Measurements from ENCODE around the gene MEDAG.

The MEDAG gene

DNA sequence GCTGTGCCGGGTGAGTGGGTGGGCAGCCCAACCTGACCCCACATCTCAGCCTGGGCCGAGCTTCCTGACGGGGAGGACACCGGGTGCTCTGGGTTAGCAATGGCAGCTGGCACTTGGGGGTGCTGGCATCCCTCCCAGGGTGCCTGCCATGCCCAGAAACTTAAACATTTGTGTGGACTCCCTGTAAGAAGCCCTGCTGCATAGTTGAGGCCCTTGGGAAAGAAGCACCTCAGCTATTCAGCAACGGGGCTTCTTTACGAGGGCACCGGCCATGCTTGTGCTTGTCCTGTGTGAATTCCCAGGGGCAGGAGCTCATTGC lies 33.8 kb upstream of the MEDAG start:
- no peaks in the 10 kb centered on the region for H3K9me3 ChIP-seq (ENCODE audit: insufficient read depth, low read depth, low read length)
- no peaks in the 10 kb centered on the region for H3K27me3 ChIP-seq (ENCODE audit: insufficient read depth, low read length, poor library complexity, severe bottlenecking)
- H3K4me2 ChIP-seq (ENCODE audit: low read depth, low read length, poor library complexity, severe bottlenecking): no peak overlapping the region
- H3K79me2 ChIP-seq (ENCODE audit: insufficient read depth, low read length): no peaks in the 10 kb centered on the region
- TF ChIP-seq, protein P1, sequence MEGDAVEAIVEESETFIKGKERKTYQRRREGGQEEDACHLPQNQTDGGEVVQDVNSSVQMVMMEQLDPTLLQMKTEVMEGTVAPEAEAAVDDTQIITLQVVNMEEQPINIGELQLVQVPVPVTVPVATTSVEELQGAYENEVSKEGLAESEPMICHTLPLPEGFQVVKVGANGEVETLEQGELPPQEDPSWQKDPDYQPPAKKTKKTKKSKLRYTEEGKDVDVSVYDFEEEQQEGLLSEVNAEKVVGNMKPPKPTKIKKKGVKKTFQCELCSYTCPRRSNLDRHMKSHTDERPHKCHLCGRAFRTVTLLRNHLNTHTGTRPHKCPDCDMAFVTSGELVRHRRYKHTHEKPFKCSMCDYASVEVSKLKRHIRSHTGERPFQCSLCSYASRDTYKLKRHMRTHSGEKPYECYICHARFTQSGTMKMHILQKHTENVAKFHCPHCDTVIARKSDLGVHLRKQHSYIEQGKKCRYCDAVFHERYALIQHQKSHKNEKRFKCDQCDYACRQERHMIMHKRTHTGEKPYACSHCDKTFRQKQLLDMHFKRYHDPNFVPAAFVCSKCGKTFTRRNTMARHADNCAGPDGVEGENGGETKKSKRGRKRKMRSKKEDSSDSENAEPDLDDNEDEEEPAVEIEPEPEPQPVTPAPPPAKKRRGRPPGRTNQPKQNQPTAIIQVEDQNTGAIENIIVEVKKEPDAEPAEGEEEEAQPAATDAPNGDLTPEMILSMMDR (conservative IDR thresholded peaks at IDR 0.05; ENCODE audit: low read length): no peak
- no peak for TF ChIP-seq EZH2phosphoT487 (IDR thresholded peaks at IDR 0.05; ENCODE audit: borderline replicate concordance)
- H3K4me1 ChIP-seq (ENCODE audit: insufficient read depth, low read length, poor library complexity, severe bottlenecking): peaks cover 8% of the 10 kb centered on the region
- H3K9me2 ChIP-seq (replicated peaks; ENCODE audit: low read depth, low read length): no peaks in the 10 kb centered on the region
- no peak overlapping the region for H3K9ac ChIP-seq (ENCODE audit: low read depth, low read length, poor library complexity, severe bottlenecking)
- H4K20me1 ChIP-seq (ENCODE audit: insufficient read depth, low read length, poor library complexity, severe bottlenecking): no peaks in the 10 kb centered on the region
- no peaks in the 10 kb centered on the region for H3K36me3 ChIP-seq (ENCODE audit: insufficient read depth, low read length)
- H3F3A ChIP-seq (ENCODE audit: low read depth): no peaks in the 10 kb centered on the region
- no peak overlapping the region for H2AFZ ChIP-seq (ENCODE audit: low read length)
- H3K4me3 ChIP-seq (ENCODE audit: low read length, poor library complexity, severe bottlenecking): no peak overlapping the region

DNA sequence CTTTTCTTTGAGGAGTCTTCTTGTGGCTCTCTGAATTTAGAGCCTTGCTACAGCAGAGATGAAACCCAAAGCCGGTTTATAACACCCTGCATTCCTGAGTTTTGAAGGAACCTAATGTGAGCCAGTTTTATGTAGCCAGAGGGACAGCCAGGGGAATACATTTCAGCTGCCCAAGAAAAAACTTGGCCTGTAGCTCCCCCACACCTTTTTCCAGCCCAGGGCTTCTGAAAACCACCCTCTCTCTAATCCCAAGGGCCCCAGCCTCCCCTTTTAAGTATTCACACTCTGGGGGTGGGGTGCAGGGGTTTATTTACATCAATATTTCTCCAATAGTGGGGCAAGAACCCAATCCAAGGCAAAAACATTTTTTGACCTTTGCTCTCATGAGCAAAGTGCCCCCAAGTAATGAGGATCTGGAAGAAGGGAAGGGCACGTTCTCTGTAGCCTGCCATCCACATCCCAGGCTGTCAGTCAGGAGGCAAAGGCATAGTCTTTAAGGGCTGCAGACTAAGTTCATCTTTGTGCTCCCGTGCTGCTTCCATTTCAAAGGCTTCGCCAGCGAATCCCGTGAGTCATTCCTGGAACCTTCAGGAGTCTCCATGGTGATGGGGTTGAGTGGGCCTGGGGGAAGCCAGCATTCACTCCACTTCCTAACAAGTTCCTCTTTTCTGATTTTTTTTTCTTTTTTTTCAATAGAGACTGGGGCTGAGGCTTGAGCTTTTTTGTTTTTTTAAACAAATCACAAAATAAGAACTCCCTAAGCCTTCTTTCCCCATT lies 33.2 kb upstream of the MEDAG start:
- no peak overlapping the region for H2AFZ ChIP-seq (ENCODE audit: low read length)
- no peaks in the 10 kb centered on the region for H3K79me2 ChIP-seq (ENCODE audit: insufficient read depth, low read length)
- H4K20me1 ChIP-seq (ENCODE audit: insufficient read depth, low read length, poor library complexity, severe bottlenecking): no peaks in the 10 kb centered on the region
- no peak overlapping the region for H3K4me2 ChIP-seq (ENCODE audit: low read depth, low read length, poor library complexity, severe bottlenecking)
- no peak overlapping the region for H3K4me3 ChIP-seq (ENCODE audit: low read length, poor library complexity, severe bottlenecking)
- peaks cover 10% of the 10 kb centered on the region for H3K4me1 ChIP-seq (ENCODE audit: insufficient read depth, low read length, poor library complexity, severe bottlenecking)
- TF ChIP-seq, protein P1 (conservative IDR thresholded peaks at IDR 0.05; ENCODE audit: low read length): no peak
- no peak for TF ChIP-seq EZH2phosphoT487 (IDR thresholded peaks at IDR 0.05; ENCODE audit: borderline replicate concordance)
- H3K9me2 ChIP-seq (replicated peaks; ENCODE audit: low read depth, low read length): no peaks in the 10 kb centered on the region
- H3K9me3 ChIP-seq (ENCODE audit: insufficient read depth, low read depth, low read length): no peaks in the 10 kb centered on the region
- no peaks in the 10 kb centered on the region for H3K27me3 ChIP-seq (ENCODE audit: insufficient read depth, low read length, poor library complexity, severe bottlenecking)
- H3F3A ChIP-seq (ENCODE audit: low read depth): no peaks in the 10 kb centered on the region
- H3K9ac ChIP-seq (ENCODE audit: low read depth, low read length, poor library complexity, severe bottlenecking): no peak overlapping the region
- no peaks in the 10 kb centered on the region for H3K36me3 ChIP-seq (ENCODE audit: insufficient read depth, low read length)

DNA sequence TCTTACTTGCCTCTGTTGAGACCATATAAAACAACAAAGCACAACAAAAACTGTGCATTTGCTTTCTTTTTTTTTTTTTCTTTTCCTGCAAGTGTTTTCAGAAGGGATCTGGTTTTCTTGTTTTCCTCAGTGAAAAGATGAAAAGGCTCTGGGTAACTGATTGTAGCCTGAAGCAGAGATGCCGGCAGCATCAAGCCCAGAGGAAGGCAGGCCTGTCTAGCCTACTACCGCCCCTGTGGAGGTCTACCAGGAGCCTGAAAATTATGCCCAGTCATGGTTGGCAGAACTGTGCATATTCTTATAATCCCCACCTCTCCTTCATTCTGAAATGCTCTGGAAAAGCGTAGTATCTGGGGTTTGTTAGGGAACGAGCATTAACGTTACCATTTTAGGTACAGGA lies 32.6 kb upstream of the MEDAG start:
- no peak overlapping the region for H3K4me2 ChIP-seq (ENCODE audit: low read depth, low read length, poor library complexity, severe bottlenecking)
- peaks cover 10% of the 10 kb centered on the region for H3K4me1 ChIP-seq (ENCODE audit: insufficient read depth, low read length, poor library complexity, severe bottlenecking)
- no peaks in the 10 kb centered on the region for H3K36me3 ChIP-seq (ENCODE audit: insufficient read depth, low read length)
- no peaks in the 10 kb centered on the region for H3K9me2 ChIP-seq (replicated peaks; ENCODE audit: low read depth, low read length)
- H3F3A ChIP-seq (ENCODE audit: low read depth): no peaks in the 10 kb centered on the region
- H3K9ac ChIP-seq (ENCODE audit: low read depth, low read length, poor library complexity, severe bottlenecking): no peak overlapping the region
- no peaks in the 10 kb centered on the region for H3K79me2 ChIP-seq (ENCODE audit: insufficient read depth, low read length)
- no peaks in the 10 kb centered on the region for H3K9me3 ChIP-seq (ENCODE audit: insufficient read depth, low read depth, low read length)
- H4K20me1 ChIP-seq (ENCODE audit: insufficient read depth, low read length, poor library complexity, severe bottlenecking): no peaks in the 10 kb centered on the region
- no peak overlapping the region for H2AFZ ChIP-seq (ENCODE audit: low read length)
- H3K4me3 ChIP-seq (ENCODE audit: low read length, poor library complexity, severe bottlenecking): no peak overlapping the region
- no peaks in the 10 kb centered on the region for H3K27me3 ChIP-seq (ENCODE audit: insufficient read depth, low read length, poor library complexity, severe bottlenecking)
- no peak for TF ChIP-seq EZH2phosphoT487 (IDR thresholded peaks at IDR 0.05; ENCODE audit: borderline replicate concordance)
- TF ChIP-seq, protein P1 (conservative IDR thresholded peaks at IDR 0.05; ENCODE audit: low read length): no peak
